SK-N-SH (cell line): Measurements from ENCODE around the gene RBM25. TPM values are rescaled to one million over a fixed set of nuclear protein-coding genes. Genes with fewer than 3 reads are reported as not detected.

Experiments
- CTCF ChIA-PET: fragments of 300-600, 350-600 bp; formaldehyde crosslinking; extraction: SDS; loops from one replicate; lab custom pipeline; 2021; lab: Yijun Ruan, JAX
- POLR2A ChIA-PET: fragments of 350-600 bp; sonication (Branson Sonifier 250); formaldehyde crosslinking; extraction: SDS; loops from one replicate; lab custom pipeline; 2020; ENCODE audit warnings: antibody characterized with exemption, inconsistent platforms; lab: Yijun Ruan, JAX
- DNase-seq: peaks from one replicate; pipeline ENCODE4 v3.0.0; 2012
- H2AFZ ChIP-seq: fragments of 200-600 bp; sonication (generic); 2 replicates; pipeline ENCODE4 v1.8.1; 2016; ENCODE audit warnings: antibody characterized with exemption, mild to moderate bottlenecking, low read depth
- H3F3A ChIP-seq: fragments of 200-600 bp; sonication (generic); replicated peaks from 2 replicates; pipeline ENCODE3; 2016; ENCODE audit warnings: antibody characterized with exemption, mild to moderate bottlenecking; ENCODE audit not compliant: insufficient read depth
- H3K27ac ChIP-seq, 2 experiments: fragments of 200-500 bp in 1 of 2; fragments of 200-600 bp in 1 of 2; sonication (Bioruptor generic) in 1 of 2; sonication (generic), shearing (Covaris generic) in 1 of 2; 2 replicates each; pipeline versions ENCODE4 v1.5.1 to v1.6.1; 2014 to 2016; ENCODE audit warnings: low read depth in 2 of 2, inconsistent platforms in 1 of 2, low read length in 1 of 2, mild to moderate bottlenecking in 1 of 2, mixed read lengths in 1 of 2
- H3K27me3 ChIP-seq: fragments of 200-600 bp; sonication (generic), shearing (Covaris generic); 2 replicates; pipeline ENCODE4 v1.6.1; 2016; ENCODE audit warnings: mixed run types; ENCODE audit not compliant: insufficient read depth
- H3K36me3 ChIP-seq, 2 experiments: fragments of 200-500 bp in 1 of 2; fragments of 200-600 bp in 1 of 2; sonication (Bioruptor generic) in 1 of 2; sonication (generic) in 1 of 2; replicated peaks in 1 of 2; 2 replicates each; pipeline versions ENCODE3 to v1.5.1; 2014 to 2016; ENCODE audit warnings: low read length in 1 of 2, mild to moderate bottlenecking in 1 of 2; ENCODE audit not compliant: insufficient read depth in 2 of 2, control insufficient read depth in 1 of 2
- H3K4me1 ChIP-seq, 2 experiments: fragments of 200-500 bp in 1 of 2; fragments of 200-600 bp in 1 of 2; sonication (Bioruptor generic) in 1 of 2; sonication (generic), shearing (Covaris generic) in 1 of 2; 2 replicates each; pipeline versions ENCODE4 v1.5.1 to v1.6.1; 2014 to 2016; ENCODE audit warnings: low read depth in 1 of 2, low read length in 1 of 2, mixed run types in 1 of 2; ENCODE audit not compliant: insufficient read depth in 2 of 2, control insufficient read depth in 1 of 2
- H3K4me2 ChIP-seq: fragments of 200-600 bp; sonication (generic), shearing (Covaris generic); 2 replicates; pipeline ENCODE4 v1.6.1; 2017; ENCODE audit warnings: mixed run types
- H3K4me3 ChIP-seq, 2 experiments: fragments of 200-500 bp in 1 of 2; fragments of 200-600 bp in 1 of 2; sonication (Bioruptor generic) in 1 of 2; sonication (generic), shearing (Covaris generic) in 1 of 2; 2 replicates each; pipeline versions ENCODE4 v1.5.1 to v1.8.1; 2014 to 2016; ENCODE audit warnings: low read depth in 2 of 2, inconsistent platforms in 1 of 2, low read length in 1 of 2, mild to moderate bottlenecking in 1 of 2, mixed read lengths in 1 of 2, moderate library complexity in 1 of 2
- H3K79me2 ChIP-seq: fragments of 200-600 bp; sonication (generic); 2 replicates; pipeline ENCODE4 v1.8.1; 2017; ENCODE audit warnings: mild to moderate bottlenecking; ENCODE audit not compliant: insufficient read depth
- H3K9ac ChIP-seq: fragments of 200-600 bp; sonication (generic); 2 replicates; pipeline ENCODE4 v1.6.1; 2017; ENCODE audit warnings: mixed run types
- H3K9me2 ChIP-seq: fragments of 200-600 bp; sonication (generic); 2 replicates; pipeline ENCODE4 v1.6.1; 2017; ENCODE audit warnings: mixed run types
- H3K9me3 ChIP-seq: fragments of 200-600 bp; sonication (generic); 2 replicates; pipeline ENCODE4 v1.6.1; 2017; ENCODE audit warnings: mixed run types, mild to moderate bottlenecking, moderate library complexity
- H4K20me1 ChIP-seq: fragments of 200-600 bp; sonication (generic); 2 replicates; pipeline ENCODE4 v1.6.1; 2017; ENCODE audit warnings: mild to moderate bottlenecking, mixed run types; ENCODE audit not compliant: insufficient read depth
- CTCF ChIP-seq: fragments of 200-600 bp; sonication (generic); IDR thresholded peaks from 2 replicates; pipeline ENCODE4 v1.6.1; 2017; ENCODE audit warnings: antibody characterized with exemption, mild to moderate bottlenecking, moderate library complexity
- GATA2 ChIP-seq: sonication (generic); formaldehyde crosslinking; IDR thresholded peaks from 2 replicates; pipeline ENCODE4 v1.5.0; 2020; ENCODE audit warnings: mild to moderate bottlenecking, missing genetic modification reagents
- IRF3 ChIP-seq: fragments of 150-350 bp; IDR thresholded peaks from 2 replicates; pipeline ENCODE4 v1.6.1; 2016; ENCODE audit warnings: mild to moderate bottlenecking, low read depth, low read length
- JUND ChIP-seq: IDR thresholded peaks from 2 replicates; pipeline ENCODE4 v1.4.0; 2012
- NFIC ChIP-seq: IDR thresholded peaks from 2 replicates; pipeline ENCODE4 v1.4.0; 2012; ENCODE audit warnings: borderline replicate concordance
- REST ChIP-seq: IDR thresholded peaks from 2 replicates; pipeline ENCODE4 v1.6.1; 2012; ENCODE audit warnings: mild to moderate bottlenecking, low read depth, low read length, moderate library complexity
- RFX5 ChIP-seq: IDR thresholded peaks from 2 replicates; pipeline ENCODE4 v1.6.1; 2012; ENCODE audit warnings: mild to moderate bottlenecking, improper control_type of control experiment, low read length
- RXRA ChIP-seq: IDR thresholded peaks from 2 replicates; pipeline ENCODE4 v1.4.0; 2012; ENCODE audit warnings: low read depth, mild to moderate bottlenecking, borderline replicate concordance
- SMC3 ChIP-seq: IDR thresholded peaks from 2 replicates; pipeline ENCODE4 v1.6.1; 2012; ENCODE audit warnings: low read depth, low read length, improper control_type of control experiment
- TEAD4 ChIP-seq: IDR thresholded peaks from 2 replicates; pipeline ENCODE4 v1.4.0; 2012; ENCODE audit warnings: mild to moderate bottlenecking, borderline replicate concordance; ENCODE audit not compliant: insufficient read depth
- USF2 ChIP-seq: fragments of 150-350 bp; IDR thresholded peaks from 2 replicates; pipeline ENCODE4 v1.6.1; 2017; ENCODE audit warnings: antibody characterized with exemption, low read length, low read depth, borderline replicate concordance
- YY1 ChIP-seq: IDR thresholded peaks from 2 replicates; pipeline ENCODE4 v1.4.0; 2012; ENCODE audit warnings: low read depth, mild to moderate bottlenecking
- WGBS: methylation state at CpG from one replicate; pipeline ENCODE4 v1.1.6; 2017; ENCODE audit warnings: low lambda C conversion rate; 5-methylcytosine and 5-hydroxymethylcytosine counted together
- polyA plus RNA-seq, 3 experiments: library from polyadenylated mRNA; depleted of rRNA; stranded (reverse); fragments of >200 nt; gene quantifications; 2 replicates each; pipeline ENCODE4 v1.2.3, GENCODE V29; 2012

Gene RBM25
- polyA plus RNA-seq, 1 of the 3 experiments (the other 2 are of a cell fraction): 14.0 TPM

- TF ChIP-seq NFIC (no peak), USF2 (no peak), RXRA (no peak), GATA2 (CRISPR knock-in tag) (no peak)
Observed at GRCh38 chr14:73058922-73059673, 764 bp downstream of the RBM25 start (continued).

GRCh38 chr14:73069585-73069984, 11.3 kb downstream of the RBM25 start:
- H3K9me2 ChIP-seq: no peaks in the 10 kb centered on the region
- no peak overlapping the region for H3K4me3 ChIP-seq
- POLR2A ChIA-PET: no interaction called here
- CTCF ChIA-PET: no interaction called here
- DNase-seq: no peak
- peaks cover 100% of the 10 kb centered on the region for H3K79me2 ChIP-seq
- peaks cover 100% of the 10 kb centered on the region for H4K20me1 ChIP-seq
- peaks cover 12 to 53% of the 10 kb centered on the region in 2 experiments for H3K36me3 ChIP-seq
- no peak overlapping the region for H3K4me2 ChIP-seq
- H3K9ac ChIP-seq: no peak overlapping the region
- no peaks in the 10 kb centered on the region for H3K9me3 ChIP-seq
- no peak overlapping the region for H2AFZ ChIP-seq
- H3K4me1 ChIP-seq: no peaks in the 10 kb centered on the region
- 100% methylated on average over 4 of the region's 4 CpGs for WGBS
- peaks cover 4% of the 10 kb centered on the region for H3F3A ChIP-seq
- no peak overlapping the region for H3K27ac ChIP-seq
- TF ChIP-seq CTCF (no peak), JUND (no peak), SMC3 (no peak), RFX5 (no peak), YY1 (no peak), TEAD4 (no peak), REST (no peak), IRF3 (no peak)
- H3K27me3 ChIP-seq: no peaks in the 10 kb centered on the region
